Astrocyte (in vitro differentiated cells and primary cell): Measurements from ENCODE around the gene PRX. TPM values are rescaled to one million over a fixed set of nuclear protein-coding genes. Genes with fewer than 3 reads are reported as not detected.

ENCODE experiments used
- DNase-seq: peaks from one replicate; pipeline ENCODE4 v3.0.0-alpha.2; 2010; ENCODE audit warnings: low read depth
- FAIRE-seq: peaks from 2 replicates; lab custom pipeline; 2011; peaks lifted over from hg19 to GRCh38; lab: Jason Lieb, UNC
- H2AFZ ChIP-seq: 2 replicates; pipeline ENCODE4 v1.6.0; 2012; ENCODE audit warnings: low read depth, low read length, inconsistent platforms
- H3K27ac ChIP-seq: 2 replicates; pipeline ENCODE4 v1.5.1; 2011; ENCODE audit warnings: low read depth, low read length, inconsistent platforms
- H3K27me3 ChIP-seq: 2 replicates; pipeline ENCODE4 v1.6.0; 2011; ENCODE audit warnings: low read length, inconsistent platforms; ENCODE audit not compliant: insufficient read depth
- H3K36me3 ChIP-seq: 2 replicates; pipeline ENCODE4 v1.5.1; 2011; ENCODE audit warnings: low read length, inconsistent platforms; ENCODE audit not compliant: insufficient read depth
- H3K4me1 ChIP-seq: 2 replicates; pipeline ENCODE4 v1.5.1; 2011; ENCODE audit warnings: low read length, inconsistent platforms; ENCODE audit not compliant: insufficient read depth
- H3K4me2 ChIP-seq: 2 replicates; pipeline ENCODE4 v1.6.0; 2012; ENCODE audit warnings: low read length, inconsistent platforms
- H3K4me3 ChIP-seq: 2 replicates; pipeline ENCODE4 v1.5.1; 2011; ENCODE audit warnings: low read depth, mild to moderate bottlenecking, low read length, inconsistent platforms; ENCODE audit not compliant: insufficient read depth
- H3K79me2 ChIP-seq: 2 replicates; pipeline ENCODE4 v1.6.0; 2012; ENCODE audit warnings: mild to moderate bottlenecking, low read length, inconsistent platforms; ENCODE audit not compliant: insufficient read depth
- H3K9ac ChIP-seq: 2 replicates; pipeline ENCODE4 v1.6.0; 2012; ENCODE audit warnings: mild to moderate bottlenecking, low read length, inconsistent platforms
- H3K9me3 ChIP-seq: 2 replicates; pipeline ENCODE4 v1.5.1; 2012; ENCODE audit warnings: low read depth, mild to moderate bottlenecking, low read length, inconsistent platforms; ENCODE audit not compliant: insufficient read depth
- H4K20me1 ChIP-seq: 2 replicates; pipeline ENCODE4 v1.6.0; 2012; ENCODE audit warnings: low read length, inconsistent platforms; ENCODE audit not compliant: insufficient read depth
- H3K27ac Mint-ChIP-seq: one replicate; pipeline ENCODE4 v1.8.0; 2021; ENCODE audit warnings: mild to moderate bottlenecking, mixed read lengths; ENCODE audit not compliant: unreplicated experiment
- H3K27me3 Mint-ChIP-seq: one replicate; pipeline ENCODE4 v1.8.0; 2021; ENCODE audit warnings: low read depth, mixed read lengths; ENCODE audit not compliant: unreplicated experiment
- H3K36me3 Mint-ChIP-seq: one replicate; pipeline ENCODE4 v1.8.0; 2021; ENCODE audit warnings: low read depth, mixed read lengths; ENCODE audit not compliant: unreplicated experiment
- H3K4me1 Mint-ChIP-seq: one replicate; pipeline ENCODE4 v1.8.0; 2021; ENCODE audit warnings: low read depth, mixed read lengths; ENCODE audit not compliant: unreplicated experiment
- H3K4me3 Mint-ChIP-seq: one replicate; pipeline ENCODE4 v1.8.0; 2021; ENCODE audit warnings: mild to moderate bottlenecking, moderate library complexity, mixed read lengths; ENCODE audit not compliant: unreplicated experiment
- H3K9me3 Mint-ChIP-seq: one replicate; pipeline ENCODE4 v1.8.0; 2021; ENCODE audit warnings: mild to moderate bottlenecking, mixed read lengths; ENCODE audit not compliant: unreplicated experiment
- EZH2 ChIP-seq: IDR thresholded peaks from 2 replicates; pipeline ENCODE4 v1.6.1; 2012; ENCODE audit warnings: mild to moderate bottlenecking, low read length, inconsistent platforms; ENCODE audit not compliant: insufficient read depth
- total RNA-seq: library from RNA; stranded (reverse); gene quantifications from 2 replicates; pipeline ENCODE4 v1.2.1, GENCODE V29; 2021
- TF ChIP-seq, protein P1 (sequence below): IDR thresholded peaks from 2 replicates; pipeline ENCODE4 v1.5.1; 2011; ENCODE audit warnings: low read depth, mild to moderate bottlenecking, inconsistent platforms, low read length, moderate library complexity; ENCODE audit not compliant: insufficient read depth

The PRX gene
- total RNA-seq, 1 donor from 2014 or later: 1.5 TPM

DNA sequence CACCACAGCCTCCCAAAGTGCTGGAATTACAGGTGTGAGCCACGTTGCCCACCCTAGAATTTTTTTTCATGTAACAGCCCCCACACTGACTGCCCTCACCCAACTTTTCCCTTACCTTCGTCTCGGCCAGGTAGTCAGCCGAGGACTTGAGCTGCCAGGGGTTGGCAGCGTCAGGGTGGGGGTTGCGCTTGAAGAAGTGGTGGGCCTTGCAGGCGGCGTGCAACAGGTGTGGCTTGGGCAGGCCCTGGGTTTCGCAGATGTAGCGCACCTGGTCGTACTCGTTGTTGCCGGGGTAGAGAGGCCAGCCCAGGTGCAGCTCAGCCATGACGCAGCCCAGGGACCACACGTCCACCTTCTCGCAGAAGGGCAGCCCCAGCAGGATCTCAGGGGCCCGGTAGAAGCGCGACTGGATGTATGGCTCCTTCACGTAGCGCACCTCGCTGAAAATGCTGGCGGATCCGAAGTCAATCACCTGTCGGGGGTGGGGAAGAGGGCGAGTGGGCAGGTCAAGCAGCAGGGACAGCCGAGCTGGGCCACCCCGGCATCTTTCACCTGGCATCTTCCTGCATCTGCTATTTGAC is 29.4 kb downstream of the PRX start:
- H3K4me3 ChIP-seq: no peak overlapping the region
- DNase-seq (no peak), FAIRE-seq (no peak)
- no peak overlapping the region for H3K27ac ChIP-seq
- H3K4me2 ChIP-seq: no peak overlapping the region
- Mint-ChIP-seq H3K27ac (no peak overlapping the region), H3K36me3 (peaks cover 12% of the 10 kb centered on the region), H3K4me1 (no peaks in the 10 kb centered on the region), H3K27me3 (peaks cover 13% of the 10 kb centered on the region), H3K9me3 (no peaks in the 10 kb centered on the region), H3K4me3 (no peak overlapping the region)
- TF ChIP-seq, protein P1, sequence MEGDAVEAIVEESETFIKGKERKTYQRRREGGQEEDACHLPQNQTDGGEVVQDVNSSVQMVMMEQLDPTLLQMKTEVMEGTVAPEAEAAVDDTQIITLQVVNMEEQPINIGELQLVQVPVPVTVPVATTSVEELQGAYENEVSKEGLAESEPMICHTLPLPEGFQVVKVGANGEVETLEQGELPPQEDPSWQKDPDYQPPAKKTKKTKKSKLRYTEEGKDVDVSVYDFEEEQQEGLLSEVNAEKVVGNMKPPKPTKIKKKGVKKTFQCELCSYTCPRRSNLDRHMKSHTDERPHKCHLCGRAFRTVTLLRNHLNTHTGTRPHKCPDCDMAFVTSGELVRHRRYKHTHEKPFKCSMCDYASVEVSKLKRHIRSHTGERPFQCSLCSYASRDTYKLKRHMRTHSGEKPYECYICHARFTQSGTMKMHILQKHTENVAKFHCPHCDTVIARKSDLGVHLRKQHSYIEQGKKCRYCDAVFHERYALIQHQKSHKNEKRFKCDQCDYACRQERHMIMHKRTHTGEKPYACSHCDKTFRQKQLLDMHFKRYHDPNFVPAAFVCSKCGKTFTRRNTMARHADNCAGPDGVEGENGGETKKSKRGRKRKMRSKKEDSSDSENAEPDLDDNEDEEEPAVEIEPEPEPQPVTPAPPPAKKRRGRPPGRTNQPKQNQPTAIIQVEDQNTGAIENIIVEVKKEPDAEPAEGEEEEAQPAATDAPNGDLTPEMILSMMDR: no peak
- TF ChIP-seq EZH2: no peak
- H3K9ac ChIP-seq: no peak overlapping the region
- no peak overlapping the region for H2AFZ ChIP-seq
- H3K36me3 ChIP-seq: no peaks in the 10 kb centered on the region
- no peaks in the 10 kb centered on the region for H4K20me1 ChIP-seq
- no peaks in the 10 kb centered on the region for H3K27me3 ChIP-seq
- H3K4me1 ChIP-seq: no peaks in the 10 kb centered on the region
- no peaks in the 10 kb centered on the region for H3K79me2 ChIP-seq
- no peaks in the 10 kb centered on the region for H3K9me3 ChIP-seq

GRCh38 chr19:40381321-40381720 is 31.9 kb downstream of the PRX start:
- H3K9me3 ChIP-seq: no peaks in the 10 kb centered on the region
- Mint-ChIP-seq H3K4me3 (no peak overlapping the region), H3K36me3 (peaks cover 15% of the 10 kb centered on the region), H3K27ac (no peak overlapping the region), H3K4me1 (no peaks in the 10 kb centered on the region), H3K27me3 (peaks cover 5% of the 10 kb centered on the region), H3K9me3 (no peaks in the 10 kb centered on the region)
- H2AFZ ChIP-seq: no peak overlapping the region
- H3K79me2 ChIP-seq: no peaks in the 10 kb centered on the region
- no peak for DNase-seq
- no peaks in the 10 kb centered on the region for H3K4me1 ChIP-seq
- no peak for FAIRE-seq
- no peak overlapping the region for H3K27ac ChIP-seq
- no peaks in the 10 kb centered on the region for H3K36me3 ChIP-seq
- no peaks in the 10 kb centered on the region for H3K27me3 ChIP-seq
- H4K20me1 ChIP-seq: no peaks in the 10 kb centered on the region
- no peak overlapping the region for H3K4me3 ChIP-seq
- no peak overlapping the region for H3K9ac ChIP-seq
- H3K4me2 ChIP-seq: no peak overlapping the region
- TF ChIP-seq, protein P1: no peak
- no peak for TF ChIP-seq EZH2

DNA sequence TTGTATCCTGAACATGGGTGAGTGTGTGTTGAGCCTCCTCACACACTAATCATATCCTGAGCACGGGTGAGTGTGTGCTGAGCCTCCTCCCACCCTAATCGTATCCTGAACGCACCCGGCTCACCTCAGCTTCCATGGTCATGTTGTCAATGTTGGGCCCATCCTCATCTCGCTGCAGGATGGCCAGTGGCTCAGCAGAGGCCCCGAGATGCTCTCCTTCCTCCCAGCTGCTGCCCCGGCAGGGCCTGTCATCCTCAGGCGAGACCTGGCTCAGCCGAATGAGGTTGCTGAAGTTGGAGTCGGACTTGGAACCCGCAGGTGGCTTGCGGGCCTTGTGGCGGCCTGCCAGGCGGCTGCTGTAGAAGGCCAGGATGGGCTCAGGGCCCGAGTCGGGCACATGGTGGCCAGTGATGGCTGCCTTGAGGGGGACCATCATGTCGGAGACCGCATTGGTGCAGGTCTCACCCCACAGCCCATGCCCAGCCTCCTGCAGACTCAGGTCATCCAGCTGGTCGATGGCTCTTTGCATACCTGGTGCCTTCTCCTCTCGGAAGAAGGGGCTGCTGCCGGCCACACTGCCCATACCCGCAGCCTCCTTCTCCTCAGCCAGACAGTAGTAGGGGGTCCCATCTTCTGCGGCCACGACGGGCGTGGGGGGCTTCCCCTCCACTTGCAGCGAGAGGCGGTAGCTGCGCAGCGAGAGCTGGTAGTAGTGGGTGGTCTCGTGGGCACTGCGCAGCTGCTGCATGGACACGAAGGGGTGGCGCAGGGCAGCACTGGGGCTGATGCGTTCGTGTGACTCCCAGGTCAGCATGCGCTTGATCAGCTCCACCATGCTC is 32.8 kb downstream of the PRX start:
- no peaks in the 10 kb centered on the region for H3K4me1 ChIP-seq
- no peaks in the 10 kb centered on the region for H3K9me3 ChIP-seq
- DNase-seq: no peak
- peaks cover 18% of the 10 kb centered on the region for H3K36me3 Mint-ChIP-seq
- H3K9me3 Mint-ChIP-seq: no peaks in the 10 kb centered on the region
- no peak for FAIRE-seq
- no peak overlapping the region for H2AFZ ChIP-seq
- H3K36me3 ChIP-seq: no peaks in the 10 kb centered on the region
- no peak overlapping the region for H3K27ac ChIP-seq
- TF ChIP-seq, protein P1: no peak
- no peak for TF ChIP-seq EZH2
- H3K4me1 Mint-ChIP-seq: no peaks in the 10 kb centered on the region
- no peak overlapping the region for H3K4me2 ChIP-seq
- H3K4me3 Mint-ChIP-seq: no peak overlapping the region
- no peak overlapping the region for H3K27ac Mint-ChIP-seq
- H3K9ac ChIP-seq: no peak overlapping the region
- H3K27me3 Mint-ChIP-seq: peaks cover 5% of the 10 kb centered on the region
- H4K20me1 ChIP-seq: no peaks in the 10 kb centered on the region
- no peaks in the 10 kb centered on the region for H3K27me3 ChIP-seq
- no peaks in the 10 kb centered on the region for H3K79me2 ChIP-seq
- H3K4me3 ChIP-seq: no peak overlapping the region
